GM18519 (cell line): Measurements from ENCODE around the gene PKD1L1.
"Not testable (repeated sequence)": the region's sequence is repeated elsewhere in the genome, so short reads cannot be mapped to it uniquely, and the experiment has no call there.

ENCODE experiments used
- ATAC-seq: cut with Tn5 transposase; IDR thresholded peaks from one replicate; pipeline ENCODE4 v1.9.1; 2021; ENCODE audit warnings: mild to moderate bottlenecking, moderate library complexity; ENCODE audit not compliant: unreplicated experiment, low FRiP score

Gene PKD1L1

GRCh38 chr7:47967123-47967522 lies 18.9 kb upstream of the PKD1L1 start:
- ATAC-seq, result no peak

- no peak for ATAC-seq
Observed at GRCh38 chr7:47965456-47965855, 17.2 kb upstream of the PKD1L1 start.

GRCh38 chr7:47962262-47962661 lies 14.0 kb upstream of the PKD1L1 start:
- no peak for ATAC-seq

GRCh38 chr7:47957156-47957555 lies 8.9 kb upstream of the PKD1L1 start:
- ATAC-seq, result no peak

- no peak for ATAC-seq
Observed at GRCh38 chr7:47956220-47956619, 8.0 kb upstream of the PKD1L1 start.

- no peak for ATAC-seq
Observed at GRCh38 chr7:47954231-47954911, 6.1 kb upstream of the PKD1L1 start.

- no peak for ATAC-seq
Observed at GRCh38 chr7:47953822-47954221, 5.6 kb upstream of the PKD1L1 start.

GRCh38 chr7:47952224-47952623 lies 4.0 kb upstream of the PKD1L1 start:
- ATAC-seq, result no peak

- no peak for ATAC-seq
Observed at GRCh38 chr7:47951374-47951773, 3.1 kb upstream of the PKD1L1 start.

- ATAC-seq, result no peak
Observed at GRCh38 chr7:47950714-47951113, 2.4 kb upstream of the PKD1L1 start.

- ATAC-seq, result no peak
Observed at GRCh38 chr7:47949703-47950102, 1.4 kb upstream of the PKD1L1 start.

GRCh38 chr7:47947355-47947749 lies 914 bp downstream of the PKD1L1 start:
- ATAC-seq, result no peak

- no peak for ATAC-seq
Observed at GRCh38 chr7:47946581-47947354, 1.5 kb downstream of the PKD1L1 start.

GRCh38 chr7:47945261-47946015 lies 2.8 kb downstream of the PKD1L1 start:
- ATAC-seq, result no peak

GRCh38 chr7:47944536-47945260 lies 3.6 kb downstream of the PKD1L1 start:
- ATAC-seq, result no peak

- ATAC-seq, result no peak
Observed at GRCh38 chr7:47943676-47944474, 4.4 kb downstream of the PKD1L1 start.

- not testable (repeated sequence) for ATAC-seq
Observed at GRCh38 chr7:47942651-47943050, 5.6 kb downstream of the PKD1L1 start.

- ATAC-seq, result no peak
Observed at GRCh38 chr7:47942132-47942531, 6.1 kb downstream of the PKD1L1 start.

- no peak for ATAC-seq
Observed at GRCh38 chr7:47941136-47941844, 7.0 kb downstream of the PKD1L1 start.
